ENCODE data around the gene RNF123.
A peak's percentile ranks its signal among the peaks of the same experiment; 100 is the strongest.

Gene RNF123

GRCh38 chr3:49673121-49673714, 16.1 kb upstream of the RNF123 start:
- H3K27ac ChIP-seq: peak overlapping the region; percentile 97
- TF ChIP-seq ZFX (IDR thresholded peaks at IDR 0.05; ENCODE audit: borderline replicate concordance) (no peak), CTCF (IDR thresholded peaks at IDR 0.05) (no peak)

- H3K27ac ChIP-seq: peak within 1 kb of the TSS; percentile 97
- TF ChIP-seq CTCF (IDR thresholded peaks at IDR 0.05) (no peak), ZFX (IDR thresholded peaks at IDR 0.05; ENCODE audit: borderline replicate concordance) (no peak)
Observed at GRCh38 chr3:49673715-49674496, 15.5 kb upstream of the RNF123 start, which contains the start of gene APEH. Gene APEH (plus strand): TSS chr3:49674351. CDS start chr3:49674402, 51 bp downstream.

GRCh38 chr3:49674497-49674983, 14.8 kb upstream of the RNF123 start:
- TF ChIP-seq ZFX (IDR thresholded peaks at IDR 0.05; ENCODE audit: borderline replicate concordance) (no peak), CTCF (IDR thresholded peaks at IDR 0.05) (no peak)
- H3K27ac ChIP-seq: peak overlapping the region; percentile 97

GRCh38 chr3:49675912-49676311, 13.4 kb upstream of the RNF123 start:
- TF ChIP-seq ZFX (IDR thresholded peaks at IDR 0.05; ENCODE audit: borderline replicate concordance) (no peak), CTCF (IDR thresholded peaks at IDR 0.05) (no peak)

GRCh38 chr3:49680493-49681231, 8.7 kb upstream of the RNF123 start:
- H3K27ac ChIP-seq: no peak overlapping the region
- TF ChIP-seq ZFX (IDR thresholded peaks at IDR 0.05; ENCODE audit: borderline replicate concordance) (no peak), CTCF (IDR thresholded peaks at IDR 0.05) (no peak)

More at GRCh38 chr3:49675912-49676311, 13.4 kb upstream of the RNF123 start:
- peak overlapping the region; percentile 97 for H3K27ac ChIP-seq

GRCh38 chr3:49681232-49681522, 8.2 kb upstream of the RNF123 start:
- TF ChIP-seq CTCF (IDR thresholded peaks at IDR 0.05) (no peak), ZFX (IDR thresholded peaks at IDR 0.05; ENCODE audit: borderline replicate concordance) (no peak)
- H3K27ac ChIP-seq: no peak overlapping the region

Measured in 22Rv1 (cell line).